Inflammatory macrophage (primary cell): ENCODE results near the gene TECPR2.

ENCODE experiments used
- DNase-seq, 2 donors: peaks; one replicate each; pipeline ENCODE4 v3.0.0-alpha.2; 2020 to 2022

TECPR2 gene

GRCh38 chr14:102333390-102333789 is 29.4 kb upstream of the TECPR2 start:
- DNase-seq: peak; percentile 57 to 73

GRCh38 chr14:102333795-102334705 is 28.7 kb upstream of the TECPR2 start:
- DNase-seq: peak; percentile 44 to 68

DNA sequence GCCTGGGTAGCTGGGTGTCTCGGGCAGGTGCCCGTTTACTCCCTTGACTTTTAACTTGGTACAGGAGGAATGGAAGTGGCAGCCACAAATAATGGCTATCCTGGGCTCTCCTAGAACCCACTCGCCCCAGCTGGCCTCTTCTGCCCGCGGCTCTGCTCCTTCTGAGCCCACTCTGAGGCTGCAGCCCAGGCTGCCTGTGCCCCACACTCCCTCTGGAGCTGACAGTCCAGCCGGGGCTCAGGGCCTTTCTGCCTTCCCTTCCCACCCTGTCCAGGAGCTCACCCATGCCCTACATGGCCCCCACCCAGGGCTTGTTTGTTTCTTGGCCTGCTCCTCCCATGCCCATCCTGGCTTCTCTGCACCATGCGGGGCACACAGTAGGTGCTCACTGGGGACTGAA is 27.6 kb upstream of the TECPR2 start:
- no peak for DNase-seq

DNA sequence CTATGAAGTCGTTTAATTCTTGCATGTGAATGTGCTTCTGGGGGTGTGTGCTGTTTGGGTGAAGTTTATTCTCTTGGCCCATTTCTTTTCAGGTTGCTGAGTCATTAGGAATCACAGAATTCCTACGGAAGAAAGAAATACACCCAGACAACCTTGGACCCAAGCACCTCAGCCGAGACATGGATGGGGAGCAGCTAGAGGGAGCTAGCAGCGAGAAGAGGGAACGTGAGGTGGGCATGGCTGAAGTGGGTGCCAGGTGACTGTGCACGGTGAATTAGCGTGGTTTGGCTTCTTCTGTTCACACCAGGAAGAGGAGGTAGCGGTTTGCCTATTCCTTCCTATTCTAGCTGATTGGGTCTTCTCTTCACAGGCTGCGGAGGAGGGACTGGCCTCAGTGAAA is 24.0 kb upstream of the TECPR2 start:
- DNase-seq: no peak

DNA sequence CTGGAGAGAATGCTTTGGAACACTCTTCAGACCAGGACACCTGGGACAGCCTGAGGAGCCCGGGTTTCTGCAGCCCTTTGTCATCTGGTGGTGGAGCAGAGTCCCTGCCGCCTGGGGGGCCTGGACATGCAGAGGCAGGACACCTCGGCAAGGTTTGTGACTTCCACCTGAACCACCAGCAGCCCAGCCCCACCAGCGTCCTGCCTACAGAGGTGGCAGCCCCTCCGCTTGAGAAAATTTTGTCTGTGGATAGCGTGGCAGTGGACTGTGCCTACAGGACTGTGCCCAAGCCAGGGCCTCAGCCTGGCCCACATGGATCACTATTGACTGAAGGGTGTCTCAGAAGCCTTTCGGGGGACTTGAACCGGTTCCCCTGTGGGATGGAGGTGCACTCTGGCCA is 21.2 kb upstream of the TECPR2 start:
- DNase-seq: no peak

GRCh38 chr14:102342238-102342637 is 20.5 kb upstream of the TECPR2 start:
- no peak for DNase-seq

- no peak for DNase-seq
Observed at GRCh38 chr14:102344084-102344483, 18.7 kb upstream of the TECPR2 start.

GRCh38 chr14:102344485-102344884 is 18.3 kb upstream of the TECPR2 start:
- DNase-seq: no peak

DNA sequence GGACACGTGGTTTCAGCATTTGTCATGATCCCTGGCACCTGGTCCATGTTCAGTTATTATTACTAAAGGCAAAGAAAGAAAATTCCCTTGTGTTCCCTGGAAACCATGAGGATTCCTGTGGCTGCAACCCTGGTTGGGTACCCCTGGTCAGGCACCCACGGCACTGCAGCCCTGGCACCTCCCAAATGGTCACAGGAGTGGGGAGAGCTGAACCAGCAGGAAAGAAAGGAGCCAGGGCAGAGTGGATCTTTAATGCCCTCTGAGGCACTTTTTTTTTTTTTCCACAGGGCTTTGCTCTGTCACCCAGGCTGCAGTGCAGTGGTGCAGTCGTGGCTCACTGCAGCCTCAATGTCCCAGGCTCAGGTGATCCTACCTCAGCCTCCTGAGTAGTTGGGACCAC is 17.5 kb upstream of the TECPR2 start:
- no peak for DNase-seq

GRCh38 chr14:102346645-102347044 is 16.1 kb upstream of the TECPR2 start:
- no peak for DNase-seq

GRCh38 chr14:102348376-102348775 is 14.4 kb upstream of the TECPR2 start:
- DNase-seq: no peak

DNA sequence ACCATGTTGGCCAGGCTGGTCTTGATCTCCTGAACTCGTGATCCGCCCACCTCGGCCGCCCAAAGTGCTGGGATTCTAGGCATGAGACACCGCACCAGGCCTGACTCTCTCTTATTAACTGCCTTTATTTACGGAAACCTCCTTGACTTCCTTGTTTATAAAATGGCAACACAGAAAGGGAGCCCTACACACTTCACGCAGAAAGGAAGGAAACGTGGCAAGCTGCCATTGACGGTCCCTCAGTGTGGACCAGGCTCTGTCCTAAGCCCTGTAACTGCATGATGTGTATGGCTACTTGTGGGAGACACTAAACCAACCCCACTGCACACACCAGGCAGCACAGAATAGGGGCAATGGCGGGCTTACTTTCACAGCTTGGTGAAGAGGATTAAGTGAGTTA is 11.7 kb upstream of the TECPR2 start:
- no peak for DNase-seq

- DNase-seq: peak; percentile 11 to 30
Observed at GRCh38 chr14:102351593-102351992, 11.1 kb upstream of the TECPR2 start.

DNA sequence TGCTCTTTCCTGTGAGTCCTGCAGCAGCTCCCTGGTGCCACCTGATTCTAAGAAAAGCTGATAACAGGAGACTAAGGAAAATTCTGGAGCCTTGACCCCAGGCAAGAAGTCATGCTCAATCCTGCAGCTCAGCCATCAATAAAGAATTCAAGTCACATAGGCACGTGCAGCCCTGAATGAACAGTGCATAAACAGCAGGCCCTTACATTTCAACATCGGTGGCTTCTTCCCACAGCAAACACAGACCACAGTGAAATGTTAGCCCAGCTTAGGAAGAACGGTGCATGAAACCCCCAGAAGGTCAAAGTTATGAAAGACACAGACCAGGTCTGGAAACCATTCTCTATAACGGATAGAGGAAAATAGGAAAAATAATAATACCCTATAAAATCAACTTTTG is 10.5 kb upstream of the TECPR2 start:
- DNase-seq: no peak

DNA sequence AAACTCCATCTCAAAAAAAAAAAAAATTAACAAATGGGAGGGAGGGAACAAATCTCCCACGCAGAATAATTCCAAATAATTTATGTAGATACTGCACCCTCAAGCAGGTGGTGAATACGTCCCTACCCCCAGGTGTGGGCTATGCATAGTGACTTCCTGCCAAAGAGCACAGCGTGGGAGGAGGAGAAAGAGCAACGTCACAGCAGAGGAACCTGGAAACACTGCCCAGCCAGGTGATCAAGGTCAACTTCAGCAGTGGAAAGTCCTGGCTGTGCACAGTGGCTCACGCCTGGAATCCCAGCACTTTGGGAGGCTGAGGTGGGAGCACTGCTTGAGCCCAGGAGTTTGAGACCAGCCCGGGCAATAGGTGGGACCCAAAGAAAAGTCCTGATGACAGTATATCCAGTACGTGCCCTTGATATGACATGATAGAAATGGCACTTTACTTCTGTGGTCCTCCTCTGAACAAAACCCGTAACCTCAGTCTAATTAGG is 9.6 kb upstream of the TECPR2 start:
- DNase-seq: no peak

DNA sequence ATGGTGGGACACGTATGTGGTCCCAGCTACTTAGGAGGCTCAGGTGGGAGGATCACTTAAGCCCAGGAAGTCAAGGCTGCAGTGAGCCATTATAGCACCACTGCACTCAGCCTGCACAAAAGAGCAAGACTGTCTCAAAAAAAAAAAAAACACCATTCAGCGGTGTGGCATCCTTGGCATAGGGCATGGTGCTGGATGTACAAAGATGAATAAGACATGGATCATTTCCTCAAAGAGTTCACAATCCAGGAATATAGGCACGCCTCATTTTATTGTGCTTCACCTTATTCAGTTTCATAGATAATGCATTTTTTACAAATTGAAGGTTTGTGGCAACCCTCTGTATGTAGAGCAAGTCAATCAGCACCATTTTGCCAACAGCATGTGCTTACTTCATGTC is 6.5 kb upstream of the TECPR2 start:
- no peak for DNase-seq

DNA sequence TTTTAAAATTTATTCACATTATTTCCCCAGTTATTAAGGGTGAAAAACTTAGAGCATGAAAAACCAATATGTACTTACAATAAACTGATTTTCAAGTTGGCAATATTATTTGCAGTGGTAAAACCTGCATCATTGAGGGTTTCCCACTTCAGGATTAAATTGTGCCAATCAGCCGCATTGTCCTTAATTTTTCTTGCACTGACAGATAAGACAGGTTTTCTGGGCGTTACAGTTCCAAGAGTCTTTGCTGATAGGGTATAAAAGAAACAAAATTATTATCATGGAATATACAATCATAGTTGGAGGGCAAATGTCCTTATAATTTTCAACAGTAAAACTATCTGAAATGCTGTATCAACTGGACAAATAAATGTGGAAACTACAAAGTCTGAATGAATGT is 3.4 kb upstream of the TECPR2 start:
- no peak for DNase-seq

DNA sequence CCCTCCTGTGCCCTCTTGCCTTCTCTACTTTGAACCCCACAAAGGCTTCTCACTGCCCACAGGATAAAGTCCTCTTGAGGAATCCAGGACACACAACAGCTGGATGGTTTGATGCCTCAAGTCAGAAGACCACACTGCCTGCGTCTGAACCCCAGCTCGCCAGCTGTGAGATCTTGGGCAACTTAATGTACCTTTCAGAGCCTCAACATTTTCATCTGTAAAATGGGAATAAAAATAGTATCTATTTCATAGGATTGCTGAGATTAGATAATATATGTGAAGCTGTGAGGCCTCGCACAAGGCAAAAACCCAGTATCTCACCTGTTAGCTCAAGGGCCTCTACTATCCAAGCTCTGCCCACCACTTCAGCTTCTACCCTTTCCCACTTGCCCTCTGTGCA is 2.4 kb upstream of the TECPR2 start:
- no peak for DNase-seq

DNA sequence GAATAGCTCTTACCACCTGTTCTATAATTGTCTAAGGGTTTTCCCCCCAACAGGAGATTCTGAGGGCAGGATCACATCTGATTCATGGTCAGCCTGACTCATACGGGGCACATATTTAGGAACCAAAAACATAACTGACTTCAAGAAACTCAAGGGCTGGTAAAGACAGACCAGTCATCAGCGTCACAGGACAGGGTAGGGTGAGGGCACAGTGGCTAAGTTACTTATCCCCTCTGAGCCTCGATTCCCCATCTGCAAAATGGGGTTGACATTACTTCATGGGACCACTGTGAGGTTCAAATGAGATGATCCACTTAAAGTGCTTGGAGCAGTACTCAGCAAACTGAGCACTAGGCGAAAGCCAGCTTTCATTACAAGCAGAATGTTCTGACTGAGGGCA is 657 bp upstream of the TECPR2 start:
- peak; percentile 41 to 67 for DNase-seq

DNA sequence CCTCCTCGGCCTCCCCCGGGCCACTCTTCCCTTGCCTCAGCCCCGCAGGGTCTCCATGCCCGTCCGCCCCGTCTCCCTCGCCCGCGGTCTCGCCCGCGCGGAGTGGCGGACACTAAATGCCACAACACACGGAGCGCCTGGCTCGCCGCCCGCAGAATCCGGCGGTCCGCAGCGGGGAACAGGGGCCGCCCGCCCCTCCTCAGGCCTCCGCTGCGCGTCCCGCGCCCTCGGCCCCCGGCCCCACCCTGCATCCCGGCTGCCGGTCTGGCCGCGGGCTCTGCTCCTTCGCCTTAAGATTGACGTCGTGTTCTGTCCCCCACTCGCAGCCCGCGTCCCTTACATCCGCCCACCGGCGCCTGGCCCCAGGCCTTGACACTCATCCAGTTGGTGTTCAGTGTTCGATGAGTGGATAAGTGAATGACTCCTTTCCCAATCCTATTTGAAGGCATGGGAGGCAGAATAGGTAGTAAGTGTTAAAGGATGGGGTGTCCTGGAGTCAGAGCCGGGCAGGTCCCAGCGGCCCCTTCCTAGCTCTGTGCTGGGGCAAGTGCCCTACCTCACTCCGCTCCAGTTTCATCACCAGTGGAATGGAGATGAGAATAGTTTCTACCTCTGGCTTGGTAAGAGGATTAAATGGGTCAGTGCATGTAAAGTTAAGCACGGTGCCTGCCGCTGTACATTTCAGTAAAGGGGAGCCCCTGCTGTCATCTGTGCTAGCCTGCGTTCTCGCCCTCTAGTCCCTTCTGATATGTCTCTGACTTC is 622 bp downstream of the TECPR2 start:
- peak in 1 of 2 donors; percentile 35 for DNase-seq

GRCh38 chr14:102370305-102370809 is 7.6 kb downstream of the TECPR2 start:
- DNase-seq: peak; percentile 78 to 79

DNA sequence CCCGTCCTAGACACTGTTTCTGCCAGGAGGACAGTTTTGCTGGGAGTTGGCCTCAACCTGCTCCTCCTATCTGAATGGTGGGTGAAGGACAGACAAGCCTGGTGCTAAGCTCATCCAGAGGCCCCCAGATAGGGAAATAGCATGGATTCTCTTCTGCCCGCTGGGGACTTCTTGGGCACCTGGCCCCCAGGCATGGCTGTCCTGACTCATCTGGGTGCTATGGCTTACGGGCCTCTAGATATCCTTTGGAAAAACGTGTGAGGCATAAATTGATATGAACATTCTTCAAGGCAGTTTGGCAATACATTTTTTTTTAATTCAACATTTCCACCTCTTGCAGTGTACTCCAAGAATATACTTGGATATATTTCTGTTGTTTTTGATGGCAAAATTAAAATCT is 8.6 kb downstream of the TECPR2 start:
- no peak for DNase-seq

DNA sequence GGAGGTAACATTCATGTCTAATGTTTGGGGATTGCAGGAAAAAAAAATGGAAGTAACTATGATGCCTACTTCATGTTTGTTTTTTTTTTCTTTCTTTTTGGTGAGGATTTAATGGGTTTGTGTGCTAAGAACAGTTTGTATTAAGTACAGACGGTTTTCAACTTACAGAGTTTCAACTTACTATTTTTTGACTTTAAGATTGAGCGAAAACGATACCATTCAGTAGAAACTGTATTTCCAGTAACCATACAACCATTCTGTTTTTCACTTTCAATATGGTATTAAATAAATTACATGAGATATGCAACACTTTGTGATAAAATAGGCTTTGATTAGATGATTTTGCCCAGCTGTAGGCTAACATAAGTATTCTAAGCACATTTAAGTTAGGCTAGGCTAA is 10.4 kb downstream of the TECPR2 start:
- DNase-seq: no peak

DNA sequence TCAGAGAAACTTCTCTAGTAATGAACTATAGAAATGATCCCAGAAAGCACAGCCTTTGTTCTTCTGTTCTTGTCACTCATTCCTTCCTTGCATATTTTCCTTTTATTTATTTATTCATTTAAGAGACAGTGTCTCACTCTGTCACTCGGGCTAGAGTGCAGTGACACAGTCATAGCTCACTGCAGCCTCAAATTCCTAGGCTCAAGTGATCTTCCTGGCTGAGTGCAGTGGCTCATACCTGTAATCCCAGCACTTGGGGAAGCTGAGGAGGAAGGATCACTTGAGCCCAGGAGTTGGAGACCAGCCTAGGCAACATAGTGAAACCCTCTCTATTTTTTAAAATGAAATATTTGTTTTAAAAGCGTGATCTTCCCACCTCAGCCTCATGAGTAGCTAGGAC is 11.5 kb downstream of the TECPR2 start:
- DNase-seq: no peak
